Stimulated activated effector memory CD8-positive, alpha-beta T cell treated with anti-CD3 and anti-CD28 coated beads, Interleukin-12 subunit alpha, Interleukin-12 subunit beta, amount 100 ng/mL, for 72 hours (primary cell): ENCODE results near the gene E2F1.

Source experiments
- ATAC-seq: fragments of 150-1000 bp; cut with Tn5 transposase; 2 replicates; pipeline ENCODE4 v1.10.0; 2021
- DNase-seq, 2 donors: peaks; one replicate each; pipeline ENCODE4 v3.0.0; 2021 to 2022; ENCODE audit warnings: low spot score in 2 of 2
- H3K27ac Mint-ChIP-seq: one replicate; pipeline ENCODE4 v1.8.0; 2022; ENCODE audit warnings: mild to moderate bottlenecking, mixed read lengths
- H3K36me3 Mint-ChIP-seq: one replicate; pipeline ENCODE4 v1.8.0; 2022; ENCODE audit warnings: mild to moderate bottlenecking, mixed read lengths
- H3K4me1 Mint-ChIP-seq: one replicate; pipeline ENCODE4 v1.8.0; 2022; ENCODE audit warnings: mixed read lengths
- H3K4me3 Mint-ChIP-seq: one replicate; pipeline ENCODE4 v1.8.0; 2022; ENCODE audit warnings: mild to moderate bottlenecking, mixed read lengths
- H3K9me3 Mint-ChIP-seq: one replicate; pipeline ENCODE4 v1.8.0; 2022; ENCODE audit warnings: mixed read lengths

Gene E2F1

DNA sequence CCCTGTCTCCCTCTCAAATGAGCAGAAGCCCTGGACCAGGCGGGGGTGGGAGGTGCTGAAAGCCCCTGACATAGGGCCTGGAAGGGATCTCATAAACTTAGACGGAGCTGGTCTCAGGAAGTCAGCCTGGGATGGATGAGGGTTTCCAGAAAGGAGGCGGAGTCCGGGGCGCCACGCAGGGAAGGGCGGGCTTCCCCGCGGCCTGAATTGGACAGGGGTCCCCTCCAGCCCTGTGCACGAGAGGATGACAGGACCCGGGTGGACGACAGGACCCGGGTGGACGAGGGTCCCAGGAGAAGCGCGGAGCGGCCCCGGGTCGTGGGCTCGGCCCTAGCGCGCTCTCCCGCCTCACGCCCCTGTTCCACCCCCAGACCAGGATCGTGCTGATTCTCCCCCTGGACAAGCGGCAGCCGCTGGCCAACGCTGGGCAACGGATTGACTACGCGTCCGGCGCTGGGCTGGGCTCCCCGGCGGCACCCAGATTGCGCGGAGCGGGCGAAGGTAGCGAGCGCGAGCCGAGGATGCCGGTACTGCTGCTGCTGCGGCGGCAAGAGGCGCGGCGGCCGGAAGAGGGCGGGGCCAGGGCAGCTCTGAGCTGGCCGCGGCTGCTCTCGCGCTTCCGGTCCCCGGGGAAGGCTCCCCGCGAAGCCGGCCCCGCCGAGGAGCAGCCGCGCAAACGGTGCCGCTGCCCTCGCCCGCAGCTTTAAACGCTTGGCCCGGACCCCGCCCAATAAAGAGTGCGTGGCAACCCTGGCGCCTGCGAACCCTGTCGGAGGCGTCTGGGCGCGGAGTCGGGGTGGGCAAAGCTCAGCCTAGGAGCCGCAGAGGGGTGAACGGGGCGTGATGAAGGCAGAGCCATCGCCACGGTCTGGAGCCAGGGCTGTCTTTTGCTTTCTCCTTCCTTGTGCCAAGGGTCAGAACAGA, 22.8 kb downstream of the E2F1 start:
- H3K27ac Mint-ChIP-seq: peak overlapping the region; percentile 97
- ATAC-seq: peak; percentile 74
- peak; percentile 79 to 89 for DNase-seq
- H3K36me3 Mint-ChIP-seq: peaks cover 6% of the 10 kb centered on the region
- H3K4me3 Mint-ChIP-seq: peak overlapping the region; percentile 96
- peaks cover 40% of the 10 kb centered on the region for H3K4me1 Mint-ChIP-seq
- H3K9me3 Mint-ChIP-seq: no peaks in the 10 kb centered on the region

DNA sequence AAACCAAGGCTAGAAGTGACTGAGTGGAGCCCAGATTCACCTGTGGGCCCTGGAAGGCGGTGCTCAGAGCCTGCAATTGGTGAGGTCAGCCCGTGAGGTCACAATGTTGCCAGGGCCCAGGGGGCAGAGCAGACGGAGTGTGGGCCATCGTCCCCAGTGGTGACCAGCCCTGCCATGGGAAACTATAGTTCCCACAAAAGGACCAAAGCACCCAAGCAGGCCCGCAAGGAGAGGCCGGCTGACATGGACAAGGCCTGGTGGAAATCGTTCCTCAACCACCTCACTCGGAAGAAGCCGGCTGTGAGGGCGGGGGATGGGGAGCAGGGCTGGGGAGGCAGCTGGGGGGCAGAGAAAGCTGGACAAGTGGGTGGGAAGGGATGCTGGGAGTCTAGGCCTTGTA, 24.0 kb downstream of the E2F1 start, which contains the start of gene C20orf144:
C20orf144 (plus strand) TSS at position 156 of the 400 bp plus-strand sequence; CDS start at position 175, 19 bp downstream.
- Mint-ChIP-seq H3K9me3 (no peaks in the 10 kb centered on the region), H3K27ac (peak within 1 kb of the TSS; percentile 97), H3K4me3 (peak within 1 kb of the TSS; percentile 96), H3K36me3 (peaks cover 6% of the 10 kb centered on the region), H3K4me1 (peaks cover 34% of the 10 kb centered on the region)
- no peak for DNase-seq
- ATAC-seq: no peak

DNA sequence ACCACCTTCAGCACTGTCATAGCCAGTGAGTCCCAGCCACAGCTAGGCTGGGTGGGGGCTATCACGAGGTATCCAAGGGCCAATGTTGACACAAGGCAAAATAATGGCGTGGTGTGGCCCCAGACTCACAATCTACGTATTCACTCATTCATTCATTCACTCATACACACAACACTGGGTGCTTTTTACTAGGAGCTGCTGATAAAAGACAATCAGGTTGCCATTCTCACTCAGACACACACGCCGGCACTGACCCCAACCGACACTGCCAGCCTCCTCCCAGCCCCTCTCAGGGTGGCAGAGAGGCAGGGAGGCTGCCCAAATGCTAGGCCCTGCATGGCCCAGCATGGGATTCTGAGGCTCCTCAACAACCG, 25.5 kb downstream of the E2F1 start:
- ATAC-seq (no peak), DNase-seq (no peak)
- Mint-ChIP-seq H3K27ac (no peak overlapping the region), H3K4me3 (no peak overlapping the region), H3K9me3 (no peaks in the 10 kb centered on the region), H3K36me3 (no peaks in the 10 kb centered on the region), H3K4me1 (peaks cover 24% of the 10 kb centered on the region)

- peaks cover 19% of the 10 kb centered on the region for H3K4me1 Mint-ChIP-seq
- H3K27ac Mint-ChIP-seq: no peak overlapping the region
- H3K4me3 Mint-ChIP-seq: no peak overlapping the region
- ATAC-seq (no peak), DNase-seq (no peak)
- no peaks in the 10 kb centered on the region for H3K9me3 Mint-ChIP-seq
- no peaks in the 10 kb centered on the region for H3K36me3 Mint-ChIP-seq
Measured at GRCh38 chr20:33660035-33660684, 26.0 kb downstream of the E2F1 start.

DNA sequence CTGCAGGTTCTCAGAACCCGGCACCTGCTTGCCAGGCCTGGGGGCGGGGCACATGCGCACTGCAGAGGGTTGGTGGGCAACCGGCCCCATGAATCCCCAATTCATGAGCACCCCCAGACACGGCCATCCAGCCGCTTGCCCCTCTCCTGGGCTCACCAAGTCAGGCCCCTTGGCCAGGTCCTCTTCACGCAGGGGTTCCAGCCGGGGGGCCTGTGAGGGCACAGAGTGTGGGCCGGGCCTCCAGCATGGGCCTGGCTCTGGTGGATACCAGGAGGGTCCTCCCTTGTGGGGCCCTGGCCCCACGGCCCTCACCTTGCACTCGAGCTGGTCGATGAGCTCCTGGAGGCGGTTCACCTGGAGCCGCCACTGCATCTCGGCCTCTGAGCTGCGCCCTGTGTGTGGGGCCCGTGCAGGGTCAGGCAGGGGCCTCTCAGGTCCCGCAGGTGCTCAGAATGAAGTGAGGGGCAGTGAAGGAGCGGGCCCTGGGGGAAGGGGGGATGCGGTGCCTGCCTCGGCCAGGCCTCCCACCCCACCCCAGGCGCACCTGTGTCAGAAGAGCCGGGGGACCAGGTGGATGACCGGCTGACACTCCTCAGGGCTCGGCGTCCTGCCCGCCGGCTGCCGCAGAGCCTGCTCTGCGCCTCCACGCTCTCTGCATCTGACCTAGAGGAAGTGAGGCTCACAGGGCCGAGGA, 26.7 kb downstream of the E2F1 start:
- Mint-ChIP-seq H3K27ac (peak overlapping the region; percentile 81), H3K4me1 (peaks cover 12% of the 10 kb centered on the region), H3K36me3 (no peaks in the 10 kb centered on the region), H3K9me3 (no peaks in the 10 kb centered on the region), H3K4me3 (no peak overlapping the region)
- DNase-seq (no peak), ATAC-seq (no peak)

GRCh38 chr20:33658929-33659328, 27.3 kb downstream of the E2F1 start:
- peak overlapping the region; percentile 81 for H3K27ac Mint-ChIP-seq

DNA sequence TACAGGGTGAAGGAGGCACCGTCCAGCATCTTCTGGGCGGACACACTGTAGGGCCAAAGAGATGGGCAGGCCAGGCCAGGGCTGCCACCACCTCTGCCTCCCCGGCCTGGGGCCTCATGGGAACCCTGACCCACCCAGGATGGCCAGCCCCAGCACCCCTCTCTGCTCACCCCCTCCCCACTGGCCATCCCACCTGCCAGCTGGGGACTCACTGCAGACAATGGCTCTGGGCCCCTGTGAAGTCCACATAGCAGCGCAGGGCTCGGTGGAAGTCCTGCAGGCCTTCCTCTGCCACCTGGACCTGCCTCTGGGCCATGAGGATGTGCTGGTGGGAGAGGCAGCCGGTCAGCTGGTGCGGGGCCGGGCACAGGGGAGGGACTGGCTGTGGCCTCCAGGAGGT, 27.7 kb downstream of the E2F1 start:
- Mint-ChIP-seq H3K4me1 (peaks cover 8% of the 10 kb centered on the region), H3K27ac (no peak overlapping the region), H3K4me3 (no peak overlapping the region), H3K9me3 (no peaks in the 10 kb centered on the region), H3K36me3 (no peaks in the 10 kb centered on the region)
- ATAC-seq (no peak), DNase-seq (no peak)

More at GRCh38 chr20:33658929-33659328, 27.3 kb downstream of the E2F1 start:
- Mint-ChIP-seq H3K4me3 (no peak overlapping the region), H3K36me3 (no peaks in the 10 kb centered on the region), H3K4me1 (peaks cover 7% of the 10 kb centered on the region), H3K9me3 (no peaks in the 10 kb centered on the region)
- ATAC-seq (no peak), DNase-seq (no peak)

DNA sequence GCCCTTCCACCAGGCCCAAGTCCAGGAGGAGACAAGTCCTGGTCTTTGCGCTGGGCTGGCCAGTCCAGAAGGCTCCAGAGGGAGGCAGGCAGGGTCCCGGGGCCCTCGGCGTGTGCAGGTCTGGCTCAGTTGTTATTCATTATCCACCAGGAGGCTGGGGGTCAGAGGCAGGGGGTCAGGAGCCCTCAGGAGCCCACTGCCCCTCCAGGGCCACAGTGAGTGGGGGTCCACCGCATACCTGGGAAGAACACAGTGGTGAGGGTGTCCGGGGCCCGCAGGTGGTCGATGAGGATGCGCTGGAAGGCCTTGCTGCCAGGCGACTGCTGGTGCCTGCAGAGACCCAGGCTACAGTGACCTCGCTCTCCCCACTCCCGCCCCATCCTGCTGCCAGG, 28.5 kb downstream of the E2F1 start:
- H3K4me1 Mint-ChIP-seq: peaks cover 12% of the 10 kb centered on the region
- DNase-seq (no peak), ATAC-seq (no peak)
- H3K36me3 Mint-ChIP-seq: no peaks in the 10 kb centered on the region
- no peaks in the 10 kb centered on the region for H3K9me3 Mint-ChIP-seq
- no peak overlapping the region for H3K27ac Mint-ChIP-seq
- H3K4me3 Mint-ChIP-seq: no peak overlapping the region

GRCh38 chr20:33656783-33657703, 29.1 kb downstream of the E2F1 start:
- H3K9me3 Mint-ChIP-seq: no peaks in the 10 kb centered on the region
- no peak overlapping the region for H3K4me3 Mint-ChIP-seq
- DNase-seq (no peak), ATAC-seq (no peak)
- peaks cover 14% of the 10 kb centered on the region for H3K4me1 Mint-ChIP-seq
- no peaks in the 10 kb centered on the region for H3K36me3 Mint-ChIP-seq
- H3K27ac Mint-ChIP-seq: no peak overlapping the region

DNA sequence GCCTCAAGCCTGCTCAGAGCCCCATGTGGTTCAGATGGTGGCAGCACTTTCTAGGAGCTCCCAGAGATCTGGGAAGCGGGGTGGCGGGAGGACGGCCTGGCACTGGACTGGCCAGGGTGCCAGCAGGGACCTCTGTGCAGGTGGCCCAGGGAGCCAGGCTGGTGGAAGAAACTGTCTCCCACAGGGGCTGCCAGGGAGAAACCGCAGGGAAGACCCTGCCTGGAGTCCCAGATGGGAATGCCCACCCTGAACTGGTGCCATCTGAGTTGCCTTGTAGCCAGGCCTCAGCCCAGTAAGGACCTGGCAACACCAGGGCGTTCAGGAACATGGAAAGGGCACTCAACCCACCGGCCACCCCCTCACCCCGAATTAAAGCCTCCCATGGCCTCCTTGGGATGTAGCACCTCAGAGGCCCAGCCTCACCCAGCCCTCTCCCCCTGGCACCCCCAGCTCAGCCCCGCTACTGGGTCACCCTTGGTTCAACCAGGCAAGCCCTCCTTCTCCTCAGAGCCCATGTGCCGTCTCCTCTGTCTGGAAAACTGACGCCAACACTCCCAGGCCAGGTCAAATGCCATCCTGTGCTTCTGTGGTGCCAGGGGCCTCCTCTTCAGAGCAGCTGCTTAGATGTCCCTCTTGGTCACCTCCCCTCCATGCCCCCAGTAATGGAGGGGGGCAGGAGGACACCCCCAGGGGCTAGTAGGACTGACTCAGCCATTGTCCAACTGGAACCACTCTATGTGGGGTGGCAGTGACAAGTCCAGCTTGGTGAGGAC, 30.0 kb downstream of the E2F1 start:
- DNase-seq (no peak), ATAC-seq (no peak)
- no peak overlapping the region for H3K4me3 Mint-ChIP-seq
- no peaks in the 10 kb centered on the region for H3K9me3 Mint-ChIP-seq
- H3K27ac Mint-ChIP-seq: no peak overlapping the region
- no peaks in the 10 kb centered on the region for H3K36me3 Mint-ChIP-seq
- peaks cover 23% of the 10 kb centered on the region for H3K4me1 Mint-ChIP-seq

DNA sequence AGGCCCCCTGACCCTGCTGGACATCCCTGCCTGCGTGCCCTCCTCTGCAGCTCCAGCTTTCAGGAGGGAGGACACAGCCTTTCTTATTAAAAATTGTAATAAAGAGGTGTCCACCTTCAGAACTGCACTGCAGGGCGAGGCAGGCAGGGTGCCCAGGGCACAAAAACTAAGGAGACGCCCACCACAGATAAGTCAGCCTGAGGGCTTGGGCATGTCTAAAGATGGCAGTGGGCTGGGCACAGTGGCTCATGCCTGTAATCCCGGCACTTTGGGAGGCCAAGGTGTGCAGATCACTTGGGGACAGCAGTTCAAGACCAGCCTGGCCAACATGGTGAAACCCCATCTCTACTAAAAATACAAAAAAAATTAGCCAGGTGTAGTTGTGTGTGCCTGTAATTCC, 31.0 kb downstream of the E2F1 start:
- no peak for DNase-seq
- Mint-ChIP-seq H3K4me3 (no peak overlapping the region), H3K27ac (peak overlapping the region; percentile 8), H3K36me3 (no peaks in the 10 kb centered on the region), H3K4me1 (peaks cover 27% of the 10 kb centered on the region), H3K9me3 (no peaks in the 10 kb centered on the region)
- ATAC-seq: no peak

- no peak overlapping the region for H3K4me3 Mint-ChIP-seq
- H3K4me1 Mint-ChIP-seq: peaks cover 27% of the 10 kb centered on the region
- DNase-seq (no peak), ATAC-seq (no peak)
- H3K9me3 Mint-ChIP-seq: no peaks in the 10 kb centered on the region
- H3K36me3 Mint-ChIP-seq: no peaks in the 10 kb centered on the region
- peak overlapping the region; percentile 8 for H3K27ac Mint-ChIP-seq
Measured at GRCh38 chr20:33654680-33655161, 31.5 kb downstream of the E2F1 start.

DNA sequence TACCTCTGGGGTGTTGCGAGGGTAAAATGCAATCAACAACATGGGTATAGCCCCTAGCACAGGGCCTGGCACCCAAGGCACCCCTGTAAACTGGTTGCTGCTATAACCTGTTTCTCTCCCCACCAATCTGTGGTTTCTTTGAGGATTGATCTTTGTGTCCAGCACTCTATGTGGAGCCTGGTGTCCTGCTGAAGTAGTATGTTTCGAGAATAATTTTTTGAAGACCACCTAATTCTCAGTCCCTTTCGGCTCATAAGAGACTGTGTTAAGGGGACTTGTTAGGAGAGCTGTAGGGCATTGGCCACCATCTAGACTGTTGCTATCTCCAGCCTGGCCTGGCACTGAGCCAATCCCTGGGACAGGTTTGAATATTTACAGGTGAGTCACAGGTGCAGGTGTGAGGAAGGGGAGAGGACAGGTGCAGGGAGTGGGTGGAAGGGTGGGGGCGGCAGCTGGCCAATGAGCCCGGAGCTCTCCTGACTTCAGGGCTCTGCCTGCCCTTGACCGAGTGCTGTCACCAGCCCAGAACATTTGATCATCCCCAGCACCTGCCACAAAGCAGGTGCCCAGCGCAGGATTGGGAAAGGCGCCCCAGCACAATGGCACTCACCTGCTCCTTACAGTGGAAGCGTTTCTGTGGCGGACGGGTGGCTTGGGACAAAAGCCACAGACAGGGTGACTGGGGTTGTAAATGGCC, 32.1 kb downstream of the E2F1 start:
- no peak overlapping the region for H3K4me3 Mint-ChIP-seq
- H3K9me3 Mint-ChIP-seq: no peaks in the 10 kb centered on the region
- peaks cover 34% of the 10 kb centered on the region for H3K4me1 Mint-ChIP-seq
- H3K36me3 Mint-ChIP-seq: no peaks in the 10 kb centered on the region
- no peak overlapping the region for H3K27ac Mint-ChIP-seq
- ATAC-seq (no peak), DNase-seq (no peak)
